Activated T-cell treated with anti-CD3 and anti-CD28 coated beads, Interleukin-2, amount 50 U/mL, for 24 hours (primary cell): Measurements from ENCODE around the gene MAP3K14.
A peak's percentile ranks its signal among the peaks of the same experiment; 100 is the strongest.

Experiments
- DNase-seq: peaks from one replicate; pipeline ENCODE4 v3.0.0-alpha.2; 2020
- H3K27ac Mint-ChIP-seq: 2 replicates; pipeline ENCODE4 v1.8.0; 2020; ENCODE audit warnings: mild to moderate bottlenecking, mixed read lengths
- H3K27me3 Mint-ChIP-seq: 2 replicates; pipeline ENCODE4 v1.8.0; 2020; ENCODE audit warnings: mixed read lengths
- H3K36me3 Mint-ChIP-seq: 2 replicates; pipeline ENCODE4 v1.8.0; 2020; ENCODE audit warnings: low read depth, mixed read lengths
- H3K4me1 Mint-ChIP-seq: 2 replicates; pipeline ENCODE4 v1.8.0; 2020; ENCODE audit warnings: low read depth, mixed read lengths
- H3K4me3 Mint-ChIP-seq: 2 replicates; pipeline ENCODE4 v1.8.0; 2020; ENCODE audit warnings: mild to moderate bottlenecking, moderate library complexity, mixed read lengths
- H3K9me3 Mint-ChIP-seq: 2 replicates; pipeline ENCODE4 v1.8.0; 2020; ENCODE audit warnings: mixed read lengths

MAP3K14 gene

GRCh38 chr17:45273551-45273957 lies 43.3 kb downstream of the MAP3K14 start:
- peaks cover 89% of the 10 kb centered on the region for H3K36me3 Mint-ChIP-seq
- no peaks in the 10 kb centered on the region for H3K9me3 Mint-ChIP-seq
- peak overlapping the region; percentile 83 for H3K27ac Mint-ChIP-seq
- no peaks in the 10 kb centered on the region for H3K27me3 Mint-ChIP-seq
- H3K4me1 Mint-ChIP-seq, result peaks cover 37% of the 10 kb centered on the region
- no peak for DNase-seq
- H3K4me3 Mint-ChIP-seq, result no peak overlapping the region

DNA sequence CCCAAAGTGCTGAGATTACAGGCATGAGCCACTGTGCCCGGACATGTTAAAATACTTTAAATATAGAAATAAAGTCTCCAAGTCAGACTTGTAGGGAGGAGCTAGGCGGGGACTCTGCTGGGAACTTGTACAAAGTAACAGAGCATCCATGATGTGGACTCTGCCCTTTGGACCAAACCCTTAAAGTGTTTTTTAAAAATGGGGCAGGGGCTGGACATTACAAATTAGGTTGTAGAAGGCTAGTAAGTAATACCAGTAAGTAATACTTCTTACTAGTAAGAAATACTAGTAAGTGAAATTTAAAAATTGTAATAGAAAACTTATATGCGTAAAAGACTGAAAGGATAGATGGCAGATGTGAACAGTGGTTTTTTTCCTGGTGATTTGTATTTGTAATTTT lies 45.2 kb downstream of the MAP3K14 start:
- Mint-ChIP-seq H3K36me3 (peaks cover 93% of the 10 kb centered on the region), H3K4me1 (peaks cover 26% of the 10 kb centered on the region), H3K9me3 (no peaks in the 10 kb centered on the region), H3K4me3 (no peak overlapping the region), H3K27ac (peak overlapping the region; percentile 83), H3K27me3 (no peaks in the 10 kb centered on the region)
- DNase-seq, result no peak

DNA sequence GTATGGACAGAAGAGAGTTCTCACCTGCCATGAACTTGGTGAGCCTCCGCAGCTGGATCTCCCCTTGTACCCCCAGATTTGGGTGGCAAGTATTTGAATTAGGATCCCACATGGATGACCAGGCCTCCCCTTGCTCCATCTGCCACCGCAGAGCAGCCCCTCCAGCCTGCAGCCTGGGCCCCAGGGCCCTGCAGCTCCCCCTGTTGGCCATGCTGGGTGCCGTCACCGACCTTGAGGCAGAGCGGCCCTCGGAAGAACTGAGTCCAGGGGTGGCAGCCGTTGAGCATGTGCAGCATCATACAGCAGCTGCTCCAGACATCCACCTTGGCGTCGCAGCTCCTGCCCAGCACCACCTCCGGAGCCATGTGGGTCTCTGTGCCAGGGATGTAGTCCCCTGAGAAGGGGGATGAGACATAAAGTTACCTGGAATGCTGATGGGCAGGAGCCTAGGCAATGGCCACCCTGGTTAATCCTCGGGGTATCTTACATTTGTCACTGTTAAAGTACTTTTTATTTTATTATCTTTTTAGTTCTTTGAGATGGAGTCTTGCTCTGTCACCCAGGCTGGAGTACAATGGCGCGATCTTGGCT lies 45.9 kb downstream of the MAP3K14 start:
- H3K36me3 Mint-ChIP-seq, result peaks cover 95% of the 10 kb centered on the region
- H3K27ac Mint-ChIP-seq, result peak overlapping the region; percentile 82
- no peak overlapping the region for H3K4me3 Mint-ChIP-seq
- H3K9me3 Mint-ChIP-seq, result no peaks in the 10 kb centered on the region
- peak; percentile 74 for DNase-seq
- H3K4me1 Mint-ChIP-seq, result peaks cover 28% of the 10 kb centered on the region
- no peaks in the 10 kb centered on the region for H3K27me3 Mint-ChIP-seq

DNA sequence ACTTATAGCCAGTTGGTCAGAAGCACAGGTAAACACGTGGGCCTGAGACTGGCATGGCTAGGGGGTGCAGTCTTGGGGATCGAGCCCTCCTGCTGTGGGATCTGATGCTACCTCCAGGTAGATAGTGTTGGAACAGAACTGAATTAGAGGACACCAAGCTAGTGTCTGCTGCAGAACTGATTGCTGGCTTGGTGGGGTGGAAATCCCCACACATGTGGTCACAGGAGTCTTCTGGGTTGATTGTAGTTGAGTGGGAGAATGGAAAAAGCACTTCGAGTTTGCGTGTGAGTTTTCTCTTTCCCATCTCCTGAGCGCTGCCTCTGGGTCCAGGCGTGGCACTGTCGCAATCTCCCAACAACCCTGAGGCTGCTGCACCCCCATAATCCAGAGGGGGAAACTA lies 46.9 kb downstream of the MAP3K14 start:
- no peak for DNase-seq
- Mint-ChIP-seq H3K27me3 (no peaks in the 10 kb centered on the region), H3K4me1 (peaks cover 33% of the 10 kb centered on the region), H3K4me3 (no peak overlapping the region), H3K27ac (peak overlapping the region; percentile 82), H3K9me3 (no peaks in the 10 kb centered on the region), H3K36me3 (peaks cover 99% of the 10 kb centered on the region)

DNA sequence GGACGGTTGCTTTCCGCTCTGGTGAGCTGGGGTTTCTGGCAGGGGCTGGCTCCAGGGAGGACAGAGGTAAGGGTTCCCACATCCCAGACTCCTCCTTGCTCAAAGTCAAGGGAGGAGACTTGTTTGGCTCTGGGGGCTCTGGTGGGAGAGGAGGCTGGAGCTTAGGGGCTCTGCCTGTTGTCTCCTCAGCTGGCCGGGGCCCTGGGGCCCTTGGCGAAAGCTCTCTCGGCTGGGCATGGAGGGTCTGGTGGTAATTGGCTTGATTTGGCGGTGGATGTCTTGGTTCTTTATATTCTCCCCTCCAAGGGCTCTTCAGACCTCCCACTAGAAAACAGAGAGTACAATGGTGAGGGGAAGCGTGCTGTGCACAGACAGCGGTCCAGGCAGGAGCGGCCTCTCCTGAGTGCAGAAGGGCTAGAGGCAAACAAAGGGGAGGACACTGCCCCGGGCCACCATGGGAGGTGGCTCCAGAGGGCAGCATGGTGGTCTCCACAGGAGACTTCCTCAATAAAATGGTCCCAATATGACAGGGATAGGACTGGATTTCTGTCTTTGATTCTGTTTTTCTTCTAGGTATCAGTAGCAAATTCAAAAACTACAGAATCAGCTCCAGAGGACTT lies 49.3 kb downstream of the MAP3K14 start:
- H3K9me3 Mint-ChIP-seq, result no peaks in the 10 kb centered on the region
- peaks cover 100% of the 10 kb centered on the region for H3K36me3 Mint-ChIP-seq
- H3K27ac Mint-ChIP-seq, result peak overlapping the region; percentile 35
- no peak for DNase-seq
- H3K4me3 Mint-ChIP-seq, result no peak overlapping the region
- H3K27me3 Mint-ChIP-seq, result no peaks in the 10 kb centered on the region
- peaks cover 51% of the 10 kb centered on the region for H3K4me1 Mint-ChIP-seq

DNA sequence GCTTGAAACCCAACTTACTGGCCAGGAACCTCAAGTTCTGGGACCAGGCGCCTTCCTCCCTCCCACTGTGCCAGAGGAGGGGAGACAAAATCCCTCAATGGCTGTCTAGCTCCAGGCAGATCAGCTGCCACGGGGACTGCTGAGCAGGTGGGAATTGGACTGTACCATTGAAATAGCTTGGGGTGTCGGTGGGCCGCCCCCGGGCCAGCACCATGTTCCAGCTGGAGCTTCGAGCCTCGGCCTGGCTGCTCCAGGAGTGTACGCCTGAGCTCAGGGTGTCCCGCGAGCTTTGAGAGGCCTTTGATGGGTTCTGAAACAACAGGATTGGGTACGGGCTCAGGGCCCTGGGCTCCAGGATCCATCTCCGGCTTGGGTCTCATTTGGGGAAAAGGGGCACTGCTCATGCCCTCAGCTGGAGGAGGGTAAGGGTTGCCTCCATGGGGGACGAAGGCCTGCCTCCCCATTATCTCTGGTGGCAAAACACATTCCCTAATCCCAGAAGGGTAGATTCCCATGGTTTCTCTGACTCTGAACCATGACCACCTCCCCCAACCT lies 50.4 kb downstream of the MAP3K14 start:
- Mint-ChIP-seq H3K27ac (peak overlapping the region; percentile 80), H3K4me3 (no peak overlapping the region), H3K4me1 (peaks cover 54% of the 10 kb centered on the region), H3K27me3 (no peaks in the 10 kb centered on the region), H3K9me3 (no peaks in the 10 kb centered on the region), H3K36me3 (peaks cover 91% of the 10 kb centered on the region)
- DNase-seq, result no peak

DNA sequence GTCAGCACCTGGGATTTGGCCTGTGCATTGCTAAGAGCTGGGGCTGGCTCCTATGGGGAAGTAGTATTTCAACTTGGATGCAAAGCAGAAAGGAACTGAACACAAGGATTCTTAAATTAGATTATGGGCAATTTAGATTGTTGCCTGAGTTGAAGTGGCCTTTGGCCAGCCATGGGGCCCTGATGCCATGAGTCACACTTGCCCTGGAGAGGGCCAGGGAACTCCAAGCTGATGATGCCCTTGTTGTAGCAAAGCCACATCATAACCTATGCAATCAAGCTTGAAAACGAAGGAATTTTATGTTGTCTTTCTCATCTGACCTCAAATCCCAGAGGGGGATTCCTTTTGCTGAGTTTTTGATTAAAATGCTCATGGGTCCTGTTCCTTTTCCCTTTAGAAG lies 51.0 kb downstream of the MAP3K14 start:
- Mint-ChIP-seq H3K9me3 (no peaks in the 10 kb centered on the region), H3K4me1 (peaks cover 55% of the 10 kb centered on the region), H3K27ac (peak overlapping the region; percentile 80), H3K4me3 (no peak overlapping the region), H3K36me3 (peaks cover 85% of the 10 kb centered on the region), H3K27me3 (no peaks in the 10 kb centered on the region)
- DNase-seq, result no peak

- H3K4me3 Mint-ChIP-seq, result no peak overlapping the region
- no peak for DNase-seq
- H3K27ac Mint-ChIP-seq, result peak overlapping the region; percentile 52
- H3K27me3 Mint-ChIP-seq, result no peaks in the 10 kb centered on the region
- peaks cover 79% of the 10 kb centered on the region for H3K36me3 Mint-ChIP-seq
- no peaks in the 10 kb centered on the region for H3K9me3 Mint-ChIP-seq
- H3K4me1 Mint-ChIP-seq, result peaks cover 49% of the 10 kb centered on the region
Observed at GRCh38 chr17:45264988-45265387, 51.8 kb downstream of the MAP3K14 start.

DNA sequence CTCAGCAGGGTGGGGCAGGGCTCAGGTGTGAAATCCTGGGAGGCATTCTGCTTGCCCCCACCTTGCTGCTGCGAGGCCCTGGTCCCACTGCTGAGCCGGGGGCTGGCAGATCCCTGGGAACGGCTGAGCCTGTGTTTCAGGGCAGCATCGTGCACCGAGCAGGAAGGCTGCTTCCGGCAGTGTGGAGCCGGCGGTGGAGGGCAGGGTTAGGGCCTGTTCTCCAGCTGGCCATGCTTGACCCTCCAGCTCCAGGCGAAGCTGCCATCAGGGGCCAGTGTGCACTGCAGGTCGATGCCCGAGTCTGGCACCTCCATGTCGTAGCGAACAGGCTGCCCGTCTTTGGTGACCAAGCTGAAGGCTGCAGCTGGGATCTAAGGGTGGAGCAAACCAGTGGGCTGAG lies 52.4 kb downstream of the MAP3K14 start:
- peaks cover 74% of the 10 kb centered on the region for H3K36me3 Mint-ChIP-seq

GRCh38 chr17:45263477-45263860 lies 53.4 kb downstream of the MAP3K14 start:
- Mint-ChIP-seq H3K36me3 (peaks cover 64% of the 10 kb centered on the region), H3K9me3 (no peaks in the 10 kb centered on the region), H3K27ac (peak overlapping the region; percentile 86), H3K4me3 (peak overlapping the region; percentile 43), H3K27me3 (no peaks in the 10 kb centered on the region), H3K4me1 (peaks cover 45% of the 10 kb centered on the region)
- no peak for DNase-seq

More for the DNA sequence above, 52.4 kb downstream of the MAP3K14 start:
- no peaks in the 10 kb centered on the region for H3K9me3 Mint-ChIP-seq
- H3K4me1 Mint-ChIP-seq, result peaks cover 45% of the 10 kb centered on the region
- H3K27me3 Mint-ChIP-seq, result no peaks in the 10 kb centered on the region
- peak overlapping the region; percentile 86 for H3K27ac Mint-ChIP-seq
- no peak overlapping the region for H3K4me3 Mint-ChIP-seq
- no peak for DNase-seq

DNA sequence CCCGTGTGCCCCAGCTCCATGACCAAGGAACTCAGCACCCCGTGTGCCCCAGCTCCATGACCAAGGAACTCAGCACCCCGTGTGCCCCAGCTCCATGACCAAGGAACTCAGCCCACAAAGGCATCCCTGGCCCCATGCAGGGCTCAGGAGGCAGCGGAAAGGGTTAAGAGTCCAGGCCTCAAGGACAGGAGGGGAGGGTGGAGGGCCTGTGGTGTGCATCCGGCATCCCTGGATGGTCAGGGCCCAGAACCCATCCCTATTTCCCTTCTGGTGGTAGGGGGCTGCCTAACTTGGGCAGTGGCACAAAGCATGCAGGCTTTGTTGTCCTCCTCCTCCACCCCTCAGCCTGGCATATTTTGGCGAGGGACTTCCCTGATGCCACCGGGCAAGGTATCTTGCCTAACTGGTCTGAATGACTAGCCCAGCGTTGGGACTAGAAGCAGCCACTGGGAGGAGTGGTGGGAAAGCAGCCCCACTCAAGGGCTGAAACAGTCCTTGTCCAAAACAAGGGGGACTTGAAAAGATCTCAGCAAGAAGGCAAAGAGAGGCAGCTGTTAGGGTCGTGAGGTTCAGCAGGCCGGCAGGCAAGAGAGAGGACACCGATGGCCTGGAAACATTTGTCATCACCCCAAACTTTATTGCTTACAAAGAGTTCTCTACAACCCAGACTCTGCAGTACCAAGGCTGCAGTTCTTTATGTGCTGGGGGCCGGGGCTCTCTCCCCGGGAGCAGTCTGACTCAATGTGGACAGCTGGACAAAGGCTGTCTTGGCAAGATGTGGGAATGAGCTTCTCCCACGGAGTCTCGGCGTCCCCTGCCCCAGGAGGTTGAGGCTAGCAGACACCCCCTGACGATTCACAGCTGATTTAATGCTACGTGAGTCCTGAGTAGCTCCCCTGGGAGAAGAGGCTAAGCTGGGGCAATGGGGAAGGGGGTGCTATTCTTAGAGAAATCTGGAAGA lies 54.0 kb downstream of the MAP3K14 start:
- Mint-ChIP-seq H3K27ac (peak overlapping the region; percentile 86), H3K27me3 (no peaks in the 10 kb centered on the region), H3K9me3 (no peaks in the 10 kb centered on the region), H3K4me3 (peak overlapping the region; percentile 72), H3K4me1 (peaks cover 48% of the 10 kb centered on the region), H3K36me3 (peaks cover 57% of the 10 kb centered on the region)
- DNase-seq, result no peak

DNA sequence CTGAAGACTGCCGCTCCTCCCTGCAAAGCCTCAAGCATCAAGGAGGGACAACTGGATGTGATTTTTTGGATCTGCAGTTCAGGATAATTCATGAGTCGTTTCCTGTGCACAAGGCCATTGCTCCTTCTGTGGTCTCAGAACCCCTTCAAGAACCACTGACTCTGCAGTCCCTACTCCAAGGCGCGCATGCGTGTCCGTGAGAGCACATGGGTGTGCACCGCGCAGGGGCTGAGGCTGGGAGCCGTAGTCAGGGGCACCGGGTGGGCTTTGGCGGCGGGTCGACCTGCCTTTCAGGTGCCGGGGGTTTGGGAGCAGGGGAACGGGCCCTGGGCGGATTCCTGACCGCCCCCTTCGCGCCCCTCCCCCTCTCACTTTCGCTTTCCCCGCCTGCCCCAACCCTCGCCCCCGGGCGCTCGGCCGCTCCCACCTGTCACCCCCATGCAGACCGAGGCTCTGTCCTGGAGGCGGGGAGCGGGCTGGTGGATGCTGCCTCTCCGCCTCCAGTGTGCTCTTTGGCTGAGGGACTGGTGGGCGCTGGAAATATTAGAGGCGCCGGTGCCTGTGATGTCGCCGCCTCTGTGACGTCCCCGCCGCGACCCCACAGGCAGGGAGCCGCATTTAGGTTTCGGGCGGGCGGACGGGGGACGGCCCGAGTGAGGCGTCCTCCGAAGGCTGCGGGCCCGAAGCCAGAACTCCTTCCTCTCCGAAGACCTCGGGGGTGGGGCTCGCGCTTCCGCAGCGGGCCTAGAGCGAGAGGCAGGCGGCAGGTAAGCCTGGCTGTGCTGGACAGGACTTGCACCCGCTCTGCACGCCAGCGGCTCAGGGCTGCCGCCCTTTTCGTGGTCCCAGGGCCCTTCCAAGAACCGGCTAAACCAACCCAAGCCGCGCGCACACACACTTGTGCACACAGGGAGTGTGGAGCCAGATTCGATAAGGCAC lies 55.0 kb downstream of the MAP3K14 start, which contains the start of gene SPATA32:
TSS of gene SPATA32 (minus strand) at position 518 of the 939 bp plus-strand sequence. CDS start at position 440, 78 bp downstream.
- peaks cover 57% of the 10 kb centered on the region for H3K4me1 Mint-ChIP-seq
- peak; percentile 78 for DNase-seq
- H3K27ac Mint-ChIP-seq, result peak within 1 kb of the TSS; percentile 86
- H3K27me3 Mint-ChIP-seq, result no peaks in the 10 kb centered on the region
- peak within 1 kb of the TSS; percentile 72 for H3K4me3 Mint-ChIP-seq
- no peaks in the 10 kb centered on the region for H3K9me3 Mint-ChIP-seq
- peaks cover 48% of the 10 kb centered on the region for H3K36me3 Mint-ChIP-seq

- Mint-ChIP-seq H3K4me3 (no peak overlapping the region), H3K9me3 (no peaks in the 10 kb centered on the region), H3K27me3 (no peaks in the 10 kb centered on the region), H3K36me3 (peaks cover 34% of the 10 kb centered on the region), H3K4me1 (peaks cover 66% of the 10 kb centered on the region), H3K27ac (peak overlapping the region; percentile 38)
- DNase-seq, result no peak
Observed at GRCh38 chr17:45260204-45260783, 56.5 kb downstream of the MAP3K14 start.
